ENCODE measurements around the gene LRMDA.

LRMDA gene

GRCh38 chr10:75487755-75488125 lies 56.3 kb downstream of the LRMDA start:
- H2AFZ ChIP-seq: no peak overlapping the region
- H3K9me3 ChIP-seq (ENCODE audit: control insufficient read depth, low read length): no peaks in the 10 kb centered on the region
- H3K4me3 ChIP-seq (ENCODE audit: low read depth, low read length): no peak overlapping the region
- no peaks in the 10 kb centered on the region for H3K36me3 ChIP-seq (ENCODE audit: control insufficient read depth, insufficient read depth, low read length)
- no peaks in the 10 kb centered on the region for H3K27me3 ChIP-seq (ENCODE audit: control insufficient read depth, insufficient read depth, low read length)
- H3K27ac ChIP-seq: no peak overlapping the region
- no peak for TF ChIP-seq CTCF (IDR thresholded peaks at IDR 0.05)
- no peak overlapping the region for H3K4me2 ChIP-seq (ENCODE audit: low read length)
- H3K4me1 ChIP-seq: no peaks in the 10 kb centered on the region
- H3K9ac ChIP-seq: no peak overlapping the region
- no peaks in the 10 kb centered on the region for H3K79me2 ChIP-seq

DNA sequence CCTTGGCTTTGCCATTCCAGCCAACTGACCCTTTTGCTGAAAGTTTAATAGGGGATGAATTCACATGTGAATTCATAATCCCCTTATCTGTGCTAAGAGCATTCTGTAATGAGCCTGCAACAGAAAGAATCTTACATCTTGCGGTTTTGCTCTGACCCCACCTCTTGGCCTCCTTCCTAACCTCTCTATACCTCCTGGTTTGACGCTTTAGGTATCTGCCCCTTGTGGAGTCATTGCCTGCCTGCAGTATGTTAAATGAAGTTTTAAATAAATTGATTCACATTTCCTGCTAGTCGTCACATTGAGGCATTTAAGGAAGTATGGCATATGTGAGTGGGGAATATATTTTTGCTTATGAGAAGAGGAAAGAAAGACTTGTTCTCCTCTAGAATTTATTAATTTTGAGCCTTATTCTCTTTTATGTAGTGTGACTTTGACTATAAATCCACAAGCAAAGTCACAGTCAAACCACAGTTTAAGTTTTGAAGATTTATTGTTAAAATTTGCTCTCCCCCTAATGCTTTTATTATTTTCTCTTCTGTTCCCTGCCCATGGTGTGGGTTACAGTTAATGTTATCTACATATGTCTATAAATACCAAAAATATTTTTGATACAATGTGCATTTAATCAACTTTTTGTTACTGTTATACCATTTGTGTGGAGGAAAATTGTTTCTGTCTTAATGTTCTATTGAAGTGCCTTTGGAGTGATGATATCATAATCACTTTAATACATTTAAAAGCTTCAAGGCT lies 60.9 kb downstream of the LRMDA start:
- Histone ChIP-seq H3K9ac (no peak overlapping the region), H3K4me1 (no peaks in the 10 kb centered on the region), H3K27me3 (ENCODE audit: control insufficient read depth, insufficient read depth, low read length) (no peaks in the 10 kb centered on the region), H2AFZ (no peak overlapping the region), H3K4me2 (ENCODE audit: low read length) (no peak overlapping the region), H3K9me3 (ENCODE audit: control insufficient read depth, low read length) (no peaks in the 10 kb centered on the region), H3K4me3 (ENCODE audit: low read depth, low read length) (no peak overlapping the region), H3K27ac (no peak overlapping the region), H3K79me2 (no peaks in the 10 kb centered on the region), H3K36me3 (ENCODE audit: control insufficient read depth, insufficient read depth, low read length) (no peaks in the 10 kb centered on the region)
- TF ChIP-seq CTCF (IDR thresholded peaks at IDR 0.05): no peak

DNA sequence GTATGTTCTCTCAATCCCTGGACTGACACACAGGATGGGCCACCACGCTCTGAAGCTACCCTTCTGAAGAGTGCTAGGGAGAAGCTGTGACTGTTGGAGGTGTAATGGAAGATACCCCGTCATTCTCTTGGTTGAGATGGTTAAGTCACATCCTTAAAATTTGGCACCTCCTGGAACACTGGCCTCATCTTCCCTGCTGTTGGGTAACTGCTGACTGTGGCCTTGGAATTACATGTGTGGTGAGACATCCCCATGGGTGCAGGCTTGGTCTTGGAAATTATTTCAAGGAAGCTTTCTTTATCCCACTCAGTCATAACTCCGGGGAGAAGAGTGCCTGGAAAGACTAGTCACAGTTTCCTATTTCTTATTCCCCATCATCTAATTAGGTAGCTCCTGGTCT lies 62.0 kb downstream of the LRMDA start:
- Histone ChIP-seq H3K9me3 (ENCODE audit: control insufficient read depth, low read length) (no peaks in the 10 kb centered on the region), H2AFZ (no peak overlapping the region), H3K4me2 (ENCODE audit: low read length) (no peak overlapping the region), H3K79me2 (no peaks in the 10 kb centered on the region), H3K27ac (no peak overlapping the region), H3K4me3 (ENCODE audit: low read depth, low read length) (no peak overlapping the region), H3K4me1 (no peaks in the 10 kb centered on the region), H3K27me3 (ENCODE audit: control insufficient read depth, insufficient read depth, low read length) (no peaks in the 10 kb centered on the region), H3K36me3 (ENCODE audit: control insufficient read depth, insufficient read depth, low read length) (no peaks in the 10 kb centered on the region), H3K9ac (no peak overlapping the region)
- TF ChIP-seq CTCF (IDR thresholded peaks at IDR 0.05): no peak

DNA sequence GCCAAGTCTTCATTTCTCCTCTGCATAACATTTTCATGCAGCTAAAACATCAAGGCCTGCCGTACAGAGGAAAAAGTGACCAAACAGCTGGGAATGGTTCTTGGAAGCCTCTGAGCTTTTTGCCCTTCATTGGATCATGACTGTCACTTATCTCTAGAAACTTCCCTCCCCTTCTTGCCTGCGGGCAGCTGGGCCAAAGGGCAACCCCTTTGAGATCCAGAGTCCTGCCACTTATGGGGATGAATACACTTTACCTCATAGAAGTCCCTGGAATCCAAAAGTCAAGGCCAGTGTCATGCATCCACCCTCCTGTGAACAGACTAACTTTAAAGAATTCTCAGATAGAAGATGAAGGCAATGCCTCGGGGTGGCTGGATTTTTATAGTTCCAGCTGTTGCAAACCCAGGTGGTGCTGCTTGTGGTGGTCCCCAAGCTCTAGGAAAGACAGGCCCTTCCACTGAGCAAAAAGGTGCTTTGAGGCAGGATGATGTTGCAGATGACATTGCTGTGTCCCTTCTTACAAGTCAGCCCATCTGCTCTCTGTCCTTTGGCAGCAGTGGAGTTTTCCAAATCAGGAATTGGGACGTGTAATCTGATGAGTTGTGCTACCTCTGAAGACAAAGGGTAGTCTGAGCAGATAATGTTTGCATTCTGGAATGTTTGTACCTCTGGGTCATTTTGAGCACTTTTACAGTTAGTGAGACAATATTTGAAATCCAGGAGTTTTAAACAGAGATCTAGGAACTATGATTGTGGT lies 64.2 kb downstream of the LRMDA start:
- TF ChIP-seq CTCF (IDR thresholded peaks at IDR 0.05): no peak
- Histone ChIP-seq H3K9ac (no peak overlapping the region), H3K4me2 (ENCODE audit: low read length) (no peak overlapping the region), H3K9me3 (ENCODE audit: control insufficient read depth, low read length) (no peaks in the 10 kb centered on the region), H3K36me3 (ENCODE audit: control insufficient read depth, insufficient read depth, low read length) (no peaks in the 10 kb centered on the region), H2AFZ (no peak overlapping the region), H3K4me1 (no peaks in the 10 kb centered on the region), H3K79me2 (no peaks in the 10 kb centered on the region), H3K27ac (no peak overlapping the region), H3K27me3 (ENCODE audit: control insufficient read depth, insufficient read depth, low read length) (no peaks in the 10 kb centered on the region), H3K4me3 (ENCODE audit: low read depth, low read length) (no peak overlapping the region)

Data from parathyroid adenoma (tissue), 2 donors.